DMS53 treated with DMSO at 0.1 percent for 48 hours (cell line): ENCODE measurements around the gene BLM.
"Not testable (repeated sequence)": the region's sequence is repeated elsewhere in the genome, so short reads cannot be mapped to it uniquely, and the experiment has no call there.

ENCODE experiments used
- DNase-seq: peaks from one replicate; lab custom pipeline; 2025; ENCODE audit not compliant: unreplicated experiment; lab: John Stamatoyannopoulos, UW

BLM gene

DNA sequence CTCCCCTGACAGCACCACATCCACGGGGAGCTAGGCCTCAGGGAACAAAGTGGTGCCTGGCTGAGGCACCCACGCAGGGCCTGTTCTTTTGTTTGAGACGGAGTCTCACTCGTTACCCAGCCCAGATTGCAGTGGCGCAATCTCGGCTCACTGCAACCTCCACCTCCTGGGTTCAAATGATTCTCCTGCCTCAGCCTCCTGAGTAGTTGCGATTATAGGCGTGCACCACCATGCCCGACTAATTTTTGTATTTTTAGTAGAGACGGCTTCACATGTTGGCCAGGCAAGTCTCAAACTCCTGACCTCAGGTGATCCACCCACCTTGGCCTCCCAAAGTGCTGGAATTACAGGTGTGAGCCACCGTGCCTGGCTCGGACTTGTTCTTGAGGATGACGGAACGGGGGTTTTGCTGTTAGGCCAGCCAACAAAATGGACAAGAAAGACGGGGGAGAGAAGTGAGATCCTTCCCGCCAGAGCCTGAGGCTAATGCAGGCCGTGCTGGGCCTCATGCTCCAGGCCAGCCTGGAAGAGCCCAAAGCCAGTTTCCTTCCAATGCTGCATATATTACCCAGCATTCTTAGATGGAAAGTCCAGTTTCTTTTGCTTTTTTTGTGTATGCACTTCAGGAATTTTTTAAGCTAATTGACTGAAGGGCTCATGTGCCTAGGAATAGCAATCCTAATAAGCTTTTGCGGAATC lies 123.2 kb downstream of the BLM start:
- DNase-seq = no peak

DNA sequence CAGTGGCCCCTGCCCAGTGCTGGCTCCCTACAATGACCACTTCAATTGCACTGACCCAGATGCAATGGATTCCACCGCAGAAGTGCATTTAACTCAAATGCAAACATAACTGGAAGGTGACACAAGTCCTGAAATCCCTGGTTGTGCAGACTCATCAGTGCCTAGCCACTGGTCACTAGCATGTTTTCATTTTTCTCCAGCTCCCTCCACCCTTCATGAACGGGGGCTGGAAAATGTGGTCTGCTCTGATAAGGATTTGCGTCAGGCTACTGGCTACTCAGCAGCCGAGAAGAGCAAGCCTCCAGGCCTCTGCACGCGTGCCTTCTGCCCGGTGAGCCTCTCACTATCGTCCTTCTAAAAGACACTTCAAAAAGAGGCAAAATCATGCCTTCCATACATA lies 123.8 kb downstream of the BLM start:
- no peak for DNase-seq

DNA sequence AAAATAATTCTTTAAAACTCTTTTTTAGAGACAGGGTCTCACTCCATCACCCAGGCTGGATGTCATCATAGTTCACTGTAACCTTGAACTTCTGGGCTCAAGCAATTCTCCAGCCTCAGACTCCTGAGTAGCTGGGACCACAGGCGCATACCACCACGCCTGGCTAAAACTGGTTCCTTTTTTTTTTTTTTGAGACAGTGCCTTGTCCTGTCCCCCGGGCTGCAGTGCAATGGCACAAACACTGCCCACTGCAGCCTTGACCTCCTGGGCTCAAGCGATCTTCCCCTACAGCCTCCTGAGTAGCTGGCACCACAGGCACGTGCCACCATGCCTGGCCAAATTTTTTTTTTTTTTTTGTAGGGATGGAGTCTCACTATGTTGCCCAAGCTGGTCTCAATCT lies 127.5 kb downstream of the BLM start:
- DNase-seq = no peak

DNA sequence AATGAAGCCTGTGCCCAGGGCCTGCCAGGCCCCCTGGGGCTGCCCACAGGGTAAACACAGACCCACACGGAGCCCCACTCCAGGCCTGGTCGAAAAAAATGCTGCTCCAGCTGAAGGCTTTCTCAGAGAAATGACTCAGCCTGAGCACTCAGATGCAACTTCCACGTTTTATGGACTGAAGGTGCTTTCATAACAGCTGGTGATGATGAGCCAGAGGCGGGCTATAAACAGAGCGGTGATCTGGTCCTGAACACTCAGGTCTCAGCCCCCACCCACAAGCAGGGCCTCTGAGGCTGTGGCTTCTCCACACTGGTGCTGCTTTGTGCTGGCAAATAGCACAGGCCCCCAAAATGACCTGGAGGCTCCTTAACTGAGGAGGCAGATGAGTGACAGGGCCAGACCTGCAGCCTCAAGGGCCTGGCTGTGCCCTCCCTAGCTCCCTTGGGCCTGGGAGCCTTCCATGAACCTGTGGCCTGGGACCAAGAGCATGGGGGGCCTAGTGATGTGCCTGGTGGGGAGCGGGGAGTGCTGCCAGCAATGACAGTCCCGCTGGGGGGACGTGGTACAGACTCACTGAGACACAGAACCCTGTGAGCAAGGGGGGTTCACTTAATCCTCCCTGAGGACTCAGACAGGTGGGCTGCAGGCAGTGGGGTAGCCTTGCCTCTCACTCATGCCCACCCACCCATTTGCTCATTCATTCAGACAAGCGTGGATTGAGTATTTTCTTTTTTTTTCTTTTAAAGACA lies 128.2 kb downstream of the BLM start:
- peak; percentile 40 for DNase-seq

DNA sequence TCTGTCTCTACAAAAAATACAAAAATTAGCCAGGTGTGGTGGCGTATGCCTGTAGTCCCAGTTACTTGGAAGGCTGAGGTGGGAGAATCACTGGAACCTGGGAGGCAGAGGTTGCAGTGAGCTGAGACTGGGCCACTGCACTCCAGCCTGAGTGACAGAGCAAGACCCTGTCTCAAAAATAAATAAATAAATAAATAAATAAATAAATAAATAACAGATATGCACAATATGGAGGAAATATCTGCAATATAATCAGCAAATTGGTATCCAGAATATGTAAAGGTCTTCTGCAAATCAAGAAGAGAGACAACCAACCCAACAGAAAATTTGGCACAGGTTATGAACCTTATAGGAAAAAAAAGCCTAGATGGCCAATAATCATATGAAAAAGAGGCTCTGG lies 132.3 kb downstream of the BLM start:
- not testable (repeated sequence) for DNase-seq

DNA sequence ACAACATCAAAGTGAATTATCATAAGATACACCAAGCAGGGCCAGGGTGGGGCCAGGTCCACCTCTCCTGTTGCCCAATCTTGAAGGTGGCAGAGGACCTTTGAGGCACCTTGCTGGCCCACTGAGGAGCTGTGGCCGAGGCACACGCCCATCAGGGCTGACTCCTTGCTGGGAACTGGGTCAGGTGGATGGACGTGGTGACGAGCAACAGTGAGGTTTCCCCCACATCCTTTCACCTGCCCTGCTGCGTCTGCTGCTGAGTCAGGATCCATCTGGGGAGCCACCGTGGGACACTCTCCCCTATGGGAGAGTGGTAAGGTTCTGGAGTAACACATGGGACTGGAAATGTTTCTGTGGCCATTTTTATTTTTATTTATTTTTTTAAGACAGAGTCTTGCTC lies 134.0 kb downstream of the BLM start:
- DNase-seq = no peak

DNA sequence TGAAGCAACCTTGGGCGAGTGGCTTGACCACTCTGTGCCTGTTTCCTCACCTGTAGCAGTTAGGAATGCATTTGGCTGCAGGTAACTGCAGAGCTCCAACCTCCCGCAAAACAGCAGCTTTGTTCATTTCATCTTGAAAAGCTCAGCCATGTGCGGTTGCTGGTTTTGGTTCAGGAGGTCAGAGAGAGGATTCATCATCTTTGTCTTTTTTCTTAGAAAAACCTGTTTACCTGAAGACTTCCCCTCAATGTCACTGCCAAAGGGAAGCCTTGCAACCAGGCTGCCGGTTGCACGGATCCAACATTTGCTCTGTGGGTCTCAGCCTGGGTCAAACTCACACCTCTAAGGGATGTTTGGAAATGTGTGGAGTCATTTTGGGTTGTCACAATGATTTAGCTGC lies 134.8 kb downstream of the BLM start:
- no peak for DNase-seq

DNA sequence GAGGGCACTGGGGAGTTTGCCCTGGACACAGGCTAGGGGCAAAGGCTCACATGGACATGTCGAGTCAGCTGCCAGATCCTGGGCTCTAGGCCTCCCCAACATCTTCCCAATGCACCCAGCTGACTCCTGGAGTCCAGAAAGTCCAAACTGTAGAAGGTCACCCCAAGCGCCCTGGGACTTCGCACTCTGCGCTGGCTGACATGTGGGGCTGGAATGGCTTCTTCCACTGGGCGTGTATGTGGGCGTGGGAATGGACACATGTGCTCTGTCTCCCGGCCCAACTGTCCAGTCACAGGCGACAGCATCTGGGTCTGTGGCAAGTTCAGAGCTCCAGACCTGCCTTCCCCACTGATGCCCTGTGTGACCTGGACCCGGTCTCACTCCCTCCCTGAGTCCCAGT lies 138.0 kb downstream of the BLM start:
- DNase-seq = no peak

DNA sequence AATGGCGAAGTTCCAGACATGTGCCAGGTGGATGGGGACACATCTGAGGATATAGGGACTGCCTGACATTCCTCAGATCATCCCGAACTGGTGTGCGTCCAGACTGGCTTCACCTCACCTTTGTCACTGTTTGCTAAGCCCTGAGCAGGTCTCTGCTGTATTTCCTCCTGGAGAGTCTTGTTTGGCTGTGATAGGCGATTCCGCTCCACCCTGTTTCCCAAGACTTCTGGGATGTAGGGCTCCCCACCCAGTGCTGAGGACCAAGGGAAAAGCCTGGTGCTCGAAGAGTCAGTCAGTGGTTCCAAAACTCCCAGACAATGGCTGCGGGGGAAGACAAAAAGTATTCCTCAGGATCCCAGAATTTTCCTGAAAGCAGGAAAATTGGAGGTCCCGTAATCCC lies 140.2 kb downstream of the BLM start:
- no peak for DNase-seq

DNA sequence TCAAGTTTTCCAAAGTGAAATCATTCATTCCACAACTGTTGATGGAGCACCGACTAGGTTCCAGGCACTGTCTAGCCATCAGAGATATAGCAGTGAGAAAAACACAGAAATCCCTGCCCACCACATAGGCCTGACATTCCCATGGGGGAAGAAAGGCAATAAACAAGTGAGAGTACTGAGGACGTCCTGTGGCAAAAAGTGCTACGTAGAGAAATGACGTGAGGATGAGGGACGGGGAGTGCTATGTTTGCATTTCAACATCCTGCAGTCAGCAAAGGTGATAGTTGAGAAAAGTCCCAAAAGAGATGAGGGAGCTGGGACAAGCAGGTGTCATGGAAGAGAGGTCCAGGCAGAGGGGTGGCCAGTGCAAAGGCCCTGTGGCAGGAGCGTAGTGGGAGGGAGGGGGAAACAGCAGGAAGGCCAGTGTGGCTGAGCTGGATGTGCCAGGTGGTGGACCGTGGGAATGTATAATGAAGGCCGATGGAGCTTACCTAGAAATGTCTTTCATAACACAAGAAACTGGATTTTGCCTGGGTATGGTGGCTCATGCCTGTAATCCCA lies 140.8 kb downstream of the BLM start:
- DNase-seq = no peak

DNA sequence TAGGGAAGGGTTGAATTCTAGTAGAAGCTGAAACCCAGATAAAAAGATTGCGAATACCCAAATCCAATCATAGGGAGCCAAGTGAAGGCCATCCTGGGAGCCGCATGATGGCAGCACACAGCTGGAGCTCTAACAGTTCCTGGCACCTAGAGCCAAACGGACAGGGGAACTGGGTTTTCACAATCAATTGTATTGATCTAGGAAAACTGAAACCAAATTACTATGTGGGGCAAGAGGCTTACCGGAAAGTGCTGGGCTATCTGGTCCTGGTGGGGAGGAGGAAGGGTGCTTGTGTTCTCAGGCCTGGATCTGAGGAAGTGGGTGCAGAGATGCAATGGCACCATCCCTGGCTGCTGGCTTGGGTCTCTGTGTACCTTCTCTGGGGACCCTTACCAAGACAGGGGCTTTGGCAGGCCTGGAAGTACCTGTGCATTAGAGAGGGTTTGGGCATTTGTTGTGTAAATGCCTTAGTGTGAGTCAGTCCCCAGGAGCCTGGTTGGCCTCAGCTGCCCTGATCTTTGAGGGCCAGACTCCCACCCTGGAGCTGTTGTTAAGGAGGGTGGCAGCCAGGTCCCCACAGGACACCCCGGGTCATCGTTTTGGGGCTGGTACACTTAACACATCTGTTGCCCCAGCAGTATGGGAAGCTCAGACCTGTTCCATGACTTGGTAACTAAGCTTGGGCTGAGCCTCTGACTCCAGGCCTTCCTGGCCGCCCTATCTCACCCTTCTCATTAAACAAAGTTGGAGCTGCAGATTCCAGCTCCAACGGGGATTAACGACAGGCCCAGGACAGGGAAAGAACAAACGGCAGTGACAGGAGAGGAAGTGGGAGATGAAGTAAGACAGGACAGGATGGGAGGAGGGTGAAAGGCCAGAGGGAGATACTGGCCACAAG lies 142.3 kb downstream of the BLM start:
- DNase-seq = peak; percentile 3

DNA sequence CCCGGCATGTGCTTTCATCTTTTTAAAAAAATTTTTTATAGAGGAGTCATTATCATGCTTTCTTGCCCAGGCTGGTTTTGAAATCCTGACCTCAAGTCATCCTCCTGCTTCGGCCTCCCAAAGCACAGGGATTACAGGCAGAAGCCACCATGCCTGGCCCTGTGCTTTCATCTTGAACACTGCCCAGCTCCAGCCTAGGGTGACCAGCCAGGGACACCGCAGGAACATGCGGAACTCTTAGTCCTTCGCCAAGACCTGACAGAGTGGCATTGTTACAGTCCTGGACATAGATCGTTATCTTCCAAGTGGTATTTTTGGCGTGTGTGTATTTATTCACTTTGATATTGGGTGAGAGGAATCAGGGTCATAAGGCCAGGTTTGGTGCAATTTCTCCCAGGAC lies 143.3 kb downstream of the BLM start:
- DNase-seq = no peak

DNA sequence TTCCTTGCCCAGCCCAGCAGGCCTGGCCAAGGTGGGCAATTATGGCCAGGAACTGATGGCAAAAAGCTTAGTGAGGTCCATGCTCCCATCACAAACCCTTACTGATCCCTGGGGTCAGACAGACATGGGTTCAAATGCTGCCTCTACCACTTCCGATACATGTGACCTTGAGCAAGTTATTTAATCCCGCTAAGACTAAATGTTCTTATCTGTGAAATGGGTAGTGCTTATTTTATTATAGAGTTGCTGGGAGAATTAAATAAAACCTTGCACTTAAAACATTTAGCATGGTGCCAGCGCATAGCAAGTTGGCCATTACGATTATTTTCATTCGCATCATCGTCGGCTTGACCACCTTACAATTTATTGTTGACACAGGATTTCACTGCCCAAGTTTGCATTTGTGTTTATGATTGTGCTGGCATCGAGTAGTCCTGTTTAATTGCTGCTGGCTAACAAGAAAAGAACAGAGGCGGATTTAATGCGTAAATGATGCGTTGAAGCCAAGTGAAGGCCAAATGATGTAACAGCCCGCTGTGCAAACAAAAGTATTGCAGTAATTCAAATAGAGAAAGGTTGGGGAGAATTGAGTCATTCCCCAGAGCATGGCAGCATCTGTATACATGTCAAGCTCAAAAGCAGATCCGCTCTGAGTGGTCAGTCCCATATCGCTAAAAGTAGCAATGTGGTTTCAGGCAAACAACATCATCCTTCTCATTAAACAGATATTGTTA lies 144.0 kb downstream of the BLM start:
- peak; percentile 93 for DNase-seq

DNA sequence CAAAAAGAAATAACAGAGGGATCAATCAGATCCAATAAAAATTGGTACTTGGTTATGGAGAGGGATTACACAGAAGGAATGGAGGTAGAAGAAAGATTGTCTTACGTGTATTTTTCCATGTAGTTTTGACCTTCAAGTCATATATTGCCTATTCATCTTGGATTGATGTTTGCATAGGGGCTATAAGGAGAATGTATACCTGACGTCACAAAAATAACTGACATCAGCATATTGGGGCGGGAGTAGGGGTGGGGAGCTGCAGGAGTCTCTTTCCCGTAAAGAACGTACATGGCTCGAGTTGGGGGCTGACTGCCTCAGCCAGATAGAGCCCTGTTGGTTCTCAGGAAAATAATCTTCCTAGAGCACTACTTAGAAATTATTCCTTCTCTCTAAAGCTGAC lies 145.3 kb downstream of the BLM start:
- DNase-seq = no peak

DNA sequence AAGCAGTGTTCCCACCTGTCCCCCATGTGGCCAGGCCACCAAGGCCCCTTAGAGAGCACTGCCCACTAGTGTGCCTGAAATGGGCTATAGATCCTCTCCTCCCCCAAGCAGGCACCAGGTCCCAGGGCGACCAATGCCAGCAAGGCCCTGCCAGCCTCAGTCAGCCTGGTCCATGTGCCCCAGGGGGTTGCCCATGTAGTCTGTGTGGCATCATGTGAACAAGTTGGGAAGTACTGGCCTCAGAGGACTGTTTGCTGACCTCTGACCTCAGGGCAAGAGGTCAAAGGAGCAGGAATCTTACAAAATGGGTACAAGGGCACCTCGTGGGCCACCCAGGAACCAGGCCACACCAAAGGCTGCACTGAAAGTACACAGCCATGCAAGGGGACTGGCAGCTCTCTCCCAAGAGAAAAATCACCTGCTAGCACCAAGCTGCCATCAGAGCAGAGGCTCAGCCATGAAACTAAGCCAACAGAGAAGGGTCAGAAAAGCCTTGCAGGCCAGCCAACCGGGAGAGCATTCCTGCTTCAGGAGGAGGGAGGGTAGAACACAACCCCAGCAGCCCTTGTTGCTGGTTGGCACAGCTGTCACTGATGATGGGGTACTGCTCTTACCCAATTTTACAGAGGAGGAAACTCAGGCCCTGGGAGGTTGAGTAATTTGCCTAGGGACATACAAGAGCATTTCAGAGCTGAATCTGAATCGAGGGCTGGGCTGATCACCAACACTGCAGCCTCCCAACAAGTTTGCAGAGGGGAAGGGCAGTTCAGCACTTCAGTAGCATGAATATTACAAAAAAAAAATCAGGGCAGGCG lies 146.0 kb downstream of the BLM start:
- DNase-seq = no peak

DNA sequence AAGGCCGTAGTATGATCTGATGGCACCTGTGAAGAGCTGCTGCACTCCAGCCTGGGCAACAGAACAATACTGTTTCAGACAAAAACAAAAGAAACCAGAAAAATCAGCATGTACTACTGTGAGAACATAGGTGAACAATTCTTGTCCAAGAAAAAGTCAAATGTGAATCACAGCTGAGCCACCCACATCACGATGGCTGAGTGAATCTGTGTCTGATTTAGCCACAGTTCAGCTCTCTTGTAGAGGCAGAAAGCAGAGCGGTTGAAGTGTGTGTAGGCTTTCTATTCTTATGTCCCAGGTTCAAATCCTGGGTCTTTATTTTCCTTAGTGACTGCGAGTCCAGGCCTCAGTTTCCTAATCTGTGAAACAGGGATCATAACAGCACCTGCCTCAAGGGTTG lies 146.8 kb downstream of the BLM start:
- DNase-seq = no peak

DNA sequence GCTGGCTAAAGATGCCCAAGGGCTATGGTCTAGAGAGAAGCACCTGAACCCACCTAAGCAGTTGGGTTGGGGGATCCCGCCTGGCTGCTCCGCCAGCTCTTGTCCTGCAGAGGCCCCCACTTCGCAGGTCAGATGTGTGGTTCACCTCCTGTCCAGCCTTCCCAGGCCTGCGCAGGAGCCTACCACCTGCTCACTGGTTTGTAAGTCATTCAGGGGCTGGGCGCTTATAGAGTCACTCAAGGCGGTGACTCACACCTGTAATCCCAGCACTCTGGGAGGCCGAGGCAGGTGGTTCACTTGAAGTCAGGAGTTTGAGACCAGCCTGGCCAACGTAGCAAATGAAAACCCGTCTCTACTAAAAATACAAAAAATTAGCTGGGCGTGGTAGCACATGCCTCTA lies 147.4 kb downstream of the BLM start:
- DNase-seq = peak; percentile 27

DNA sequence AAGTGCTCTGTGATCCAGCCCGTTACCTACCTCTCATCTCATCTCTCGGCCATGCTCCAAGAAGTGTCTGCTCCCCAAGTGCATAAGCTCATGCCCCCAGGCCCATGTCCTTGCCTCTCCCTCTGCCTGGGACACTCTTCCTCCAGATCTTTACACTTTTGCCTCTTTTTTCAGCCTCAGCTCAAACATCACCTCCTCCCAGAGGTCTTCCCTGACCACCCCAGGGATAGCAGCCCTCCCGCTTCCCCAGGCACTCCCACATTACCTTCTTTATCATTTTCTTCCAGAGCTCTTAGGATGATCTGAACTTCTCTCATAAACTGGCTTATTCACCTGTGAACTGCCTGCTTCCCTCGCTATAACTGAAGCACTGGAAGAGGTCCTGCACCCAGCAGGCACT lies 148.6 kb downstream of the BLM start:
- DNase-seq = no peak
